ENCODE results near the gene LEFTY1.

The LEFTY1 gene

DNA sequence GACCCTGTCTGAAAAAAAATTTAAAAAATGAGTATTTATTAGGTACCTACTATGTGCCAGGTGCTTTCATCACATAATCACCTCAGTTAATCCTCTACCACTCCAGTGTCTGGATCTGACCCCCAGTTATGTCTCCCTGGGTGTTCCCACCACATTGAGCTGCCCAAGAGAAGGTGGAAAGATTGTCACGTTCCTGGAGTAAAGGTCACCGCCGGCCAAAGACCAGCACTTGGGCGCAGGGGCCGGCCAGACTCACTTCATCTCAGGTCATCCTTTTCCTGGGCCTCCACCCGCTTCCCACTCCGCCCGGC, 34.4 kb upstream of the LEFTY1 start:
- WGBS (ENCODE audit: extremely low coverage, insufficient coverage, insufficient read length), result no CpG with 5 or more reads among the region's 8 CpGs

DNA sequence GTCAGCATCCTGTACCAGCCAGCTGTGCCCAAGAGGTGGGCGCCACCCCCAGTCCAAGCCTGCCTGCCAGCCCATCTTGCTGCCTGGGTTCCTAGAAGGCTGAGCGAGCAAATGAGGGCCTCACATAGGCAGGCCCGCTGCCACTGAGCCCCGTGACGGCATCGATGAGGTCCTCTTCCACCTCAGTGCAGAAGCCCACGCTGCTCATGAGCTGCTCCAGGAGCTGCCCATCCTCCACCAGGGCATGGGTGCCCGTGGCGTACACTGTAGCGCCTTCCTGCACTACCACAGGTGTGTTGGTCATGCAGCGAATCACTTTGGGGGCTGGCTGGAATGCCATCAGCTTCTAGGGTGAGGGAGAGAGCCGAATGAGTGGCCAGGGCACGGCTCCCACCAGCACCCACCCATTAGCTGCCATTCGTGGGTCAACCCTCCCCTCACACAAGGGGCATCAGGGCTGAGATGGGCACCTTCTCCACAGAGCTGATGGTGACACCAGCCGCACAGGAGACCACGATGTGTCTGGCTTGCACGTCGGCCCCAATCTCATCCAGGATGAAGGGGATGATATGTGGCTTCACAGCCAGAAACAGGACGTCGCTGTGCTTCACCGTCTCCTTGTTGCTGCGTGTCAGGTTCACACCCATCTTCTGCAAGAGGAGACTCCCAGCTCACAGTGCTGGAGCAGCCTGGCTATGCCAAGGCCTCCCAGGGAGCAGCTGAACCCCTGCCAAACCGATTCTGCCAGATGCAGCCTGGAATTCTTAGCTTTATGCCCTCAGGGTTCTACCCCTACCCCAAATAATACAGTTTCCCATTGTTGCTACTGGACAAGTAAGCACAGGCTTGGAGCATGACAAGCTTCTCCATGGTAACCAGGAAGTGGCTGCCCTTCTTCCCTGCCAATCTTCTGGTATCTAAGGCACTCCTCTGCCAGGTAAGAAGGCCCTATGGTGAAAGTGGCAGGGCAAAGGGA, 33.1 kb upstream of the LEFTY1 start:
- H3K4me1 ChIP-seq (ENCODE audit: control insufficient read depth in 1 of 2, insufficient read depth in 2 of 2, low read length in 2 of 2), result peaks cover 2 to 7% of the 10 kb centered on the region in 2 experiments
- DNase-seq, result no peak

More for the DNA sequence above, 34.4 kb upstream of the LEFTY1 start:
- Histone ChIP-seq H2AK5ac (ENCODE audit: low read length) (peak overlapping the region; percentile 16), H3K18ac (ENCODE audit: low read length) (peak overlapping the region; percentile 64), H3K27me3 (ENCODE audit: insufficient read depth, low read length) (no peaks in the 10 kb centered on the region), H2BK5ac (ENCODE audit: low read depth, low read length, poor library complexity) (no peak overlapping the region), H2BK120ac (ENCODE audit: insufficient read depth, low read length, poor library complexity) (peak overlapping the region; percentile 7), H3K36me3 (ENCODE audit: control insufficient read depth in 1 of 2, insufficient read depth in 2 of 2, low read length in 2 of 2) (peaks cover 19 to 23% of the 10 kb centered on the region in 2 experiments), H2AFZ (ENCODE audit: insufficient read depth, low read length, poor library complexity) (peak overlapping the region; percentile 78), H3K4me2 (ENCODE audit: low read length) (peak overlapping the region; percentile 95), H4K8ac (ENCODE audit: low read depth, low read length) (peak overlapping the region; percentile 83), H3K4me1 (ENCODE audit: control insufficient read depth in 1 of 2, insufficient read depth in 2 of 2, low read length in 2 of 2) (peaks cover 2 to 7% of the 10 kb centered on the region in 2 experiments), H3K23ac (ENCODE audit: low read length) (no peak overlapping the region), H3K4me3 (ENCODE audit: low read depth, low read length) (peak overlapping the region; percentile 97), H3K14ac (ENCODE audit: low read length) (peak overlapping the region; percentile 77), H3K4ac (ENCODE audit: low read depth, low read length) (no peak overlapping the region), H3K79me1 (ENCODE audit: low read length) (peaks cover 9% of the 10 kb centered on the region), H4K91ac (ENCODE audit: low read depth, low read length) (no peak overlapping the region), H3K9ac (ENCODE audit: low read length) (peak overlapping the region; percentile 90), H3K79me2 (ENCODE audit: control insufficient read depth, insufficient read depth, low read length, poor library complexity) (peaks cover 6% of the 10 kb centered on the region), H4K12ac (ENCODE audit: low read depth, low read length) (peak overlapping the region; percentile 17), H2BK12ac (ENCODE audit: low read length) (no peak overlapping the region), H3K27ac (ENCODE audit: low read depth, low read length) (peak overlapping the region; percentile 85), H3K9me3 (ENCODE audit: insufficient read depth, low read depth, low read length) (peaks cover 4% of the 10 kb centered on the region)
- peak in 1 of 2 donors; percentile 36 for DNase-seq

DNA sequence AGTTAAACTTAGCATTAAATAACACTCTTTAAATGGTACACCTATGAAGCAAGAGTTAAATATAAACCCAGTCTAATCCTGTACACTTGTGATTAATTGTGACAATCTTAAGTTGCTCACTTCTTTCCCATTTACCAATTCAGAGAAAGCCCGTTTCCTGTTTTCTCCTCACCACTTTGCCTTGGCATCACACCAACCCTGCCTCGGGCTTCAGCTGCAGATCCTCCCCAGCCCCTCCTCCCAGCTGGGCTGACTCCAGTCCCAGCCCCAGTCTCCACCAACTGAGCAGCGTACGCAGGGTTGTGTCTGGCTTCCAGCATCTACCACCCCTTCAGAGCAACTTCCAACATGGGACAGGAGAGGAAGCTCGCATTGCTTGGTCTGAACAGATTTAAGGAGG, 31.0 kb upstream of the LEFTY1 start:
- peak in 1 of 2 donors; percentile 8 for DNase-seq

More for the DNA sequence above, 33.1 kb upstream of the LEFTY1 start:
- Histone ChIP-seq H3K79me1 (ENCODE audit: low read length) (peaks cover 9% of the 10 kb centered on the region), H3K4ac (ENCODE audit: low read depth, low read length) (no peak overlapping the region), H3K36me3 (ENCODE audit: control insufficient read depth in 1 of 2, insufficient read depth in 2 of 2, low read length in 2 of 2) (peaks cover 19 to 25% of the 10 kb centered on the region in 2 experiments), H2BK120ac (ENCODE audit: insufficient read depth, low read length, poor library complexity) (no peak overlapping the region), H2BK5ac (ENCODE audit: low read depth, low read length, poor library complexity) (no peak overlapping the region), H3K9ac (ENCODE audit: low read length) (no peak overlapping the region), H3K18ac (ENCODE audit: low read length) (no peak overlapping the region), H3K79me2 (ENCODE audit: control insufficient read depth, insufficient read depth, low read length, poor library complexity) (peaks cover 6% of the 10 kb centered on the region), H4K12ac (ENCODE audit: low read depth, low read length) (no peak overlapping the region), H2AK5ac (ENCODE audit: low read length) (no peak overlapping the region), H3K4me2 (ENCODE audit: low read length) (no peak overlapping the region), H3K14ac (ENCODE audit: low read length) (no peak overlapping the region), H3K4me3 (ENCODE audit: low read depth, low read length) (no peak overlapping the region), H4K8ac (ENCODE audit: low read depth, low read length) (no peak overlapping the region), H3K27ac (ENCODE audit: low read depth, low read length) (no peak overlapping the region), H3K23ac (ENCODE audit: low read length) (no peak overlapping the region), H3K9me3 (ENCODE audit: insufficient read depth, low read depth, low read length) (peaks cover 4% of the 10 kb centered on the region), H2BK12ac (ENCODE audit: low read length) (no peak overlapping the region), H2AFZ (ENCODE audit: insufficient read depth, low read length, poor library complexity) (peak overlapping the region; percentile 8), H3K27me3 (ENCODE audit: insufficient read depth, low read length) (no peaks in the 10 kb centered on the region), H4K91ac (ENCODE audit: low read depth, low read length) (no peak overlapping the region)
- no CpG with 5 or more reads among the region's 23 CpGs for WGBS (ENCODE audit: extremely low coverage, insufficient coverage, insufficient read length)

DNA sequence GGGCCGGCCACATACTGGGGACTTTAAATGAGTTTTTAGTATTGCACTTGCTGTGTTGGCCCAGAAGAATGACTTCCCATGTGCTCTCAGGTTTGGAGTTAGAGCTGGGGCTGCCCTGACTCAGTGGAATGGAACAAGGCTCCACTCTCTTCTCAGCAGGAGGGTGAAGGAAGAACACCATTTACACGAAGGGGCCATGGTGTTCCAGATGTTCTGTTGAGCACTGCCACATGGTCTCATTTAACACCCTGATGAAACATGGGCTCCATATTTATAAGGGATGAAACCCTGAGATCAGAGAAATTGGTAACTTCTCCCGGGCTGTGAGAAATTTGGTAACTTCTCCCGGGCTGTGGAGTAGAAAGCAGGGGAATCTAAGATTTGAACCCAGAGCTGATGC, 29.3 kb upstream of the LEFTY1 start:
- Histone ChIP-seq H3K9me3 (ENCODE audit: insufficient read depth, low read depth, low read length) (peaks cover 4% of the 10 kb centered on the region), H4K91ac (ENCODE audit: low read depth, low read length) (no peak overlapping the region), H3K4me3 (ENCODE audit: low read depth, low read length) (no peak overlapping the region), H3K4me1 (ENCODE audit: control insufficient read depth in 1 of 2, insufficient read depth in 2 of 2, low read length in 2 of 2) (peaks cover 0 to 2% of the 10 kb centered on the region in 2 experiments), H3K4ac (ENCODE audit: low read depth, low read length) (no peak overlapping the region), H4K8ac (ENCODE audit: low read depth, low read length) (no peak overlapping the region), H3K14ac (ENCODE audit: low read length) (no peak overlapping the region), H3K27me3 (ENCODE audit: insufficient read depth, low read length) (no peaks in the 10 kb centered on the region), H2BK12ac (ENCODE audit: low read length) (no peak overlapping the region), H3K36me3 (ENCODE audit: control insufficient read depth in 1 of 2, insufficient read depth in 2 of 2, low read length in 2 of 2) (peaks cover 19 to 25% of the 10 kb centered on the region in 2 experiments), H3K23ac (ENCODE audit: low read length) (no peak overlapping the region), H2AFZ (ENCODE audit: insufficient read depth, low read length, poor library complexity) (no peak overlapping the region), H3K27ac (ENCODE audit: low read depth, low read length) (no peak overlapping the region), H4K12ac (ENCODE audit: low read depth, low read length) (no peak overlapping the region), H3K18ac (ENCODE audit: low read length) (no peak overlapping the region), H3K4me2 (ENCODE audit: low read length) (no peak overlapping the region), H3K9ac (ENCODE audit: low read length) (no peak overlapping the region), H3K79me2 (ENCODE audit: control insufficient read depth, insufficient read depth, low read length, poor library complexity) (no peaks in the 10 kb centered on the region), H2BK5ac (ENCODE audit: low read depth, low read length, poor library complexity) (no peak overlapping the region), H2BK120ac (ENCODE audit: insufficient read depth, low read length, poor library complexity) (no peak overlapping the region), H2AK5ac (ENCODE audit: low read length) (no peak overlapping the region), H3K79me1 (ENCODE audit: low read length) (no peaks in the 10 kb centered on the region)
- WGBS (ENCODE audit: extremely low coverage, insufficient coverage, insufficient read length), result no CpG with 5 or more reads among the region's 4 CpGs
- no peak for DNase-seq

More for the DNA sequence above, 31.0 kb upstream of the LEFTY1 start:
- H2AK5ac ChIP-seq (ENCODE audit: low read length), result no peak overlapping the region
- no peak overlapping the region for H3K14ac ChIP-seq (ENCODE audit: low read length)
- H3K4me3 ChIP-seq (ENCODE audit: low read depth, low read length), result no peak overlapping the region
- H3K4me2 ChIP-seq (ENCODE audit: low read length), result no peak overlapping the region
- peaks cover 19 to 25% of the 10 kb centered on the region in 2 experiments for H3K36me3 ChIP-seq (ENCODE audit: control insufficient read depth in 1 of 2, insufficient read depth in 2 of 2, low read length in 2 of 2)
- H3K27me3 ChIP-seq (ENCODE audit: insufficient read depth, low read length), result no peaks in the 10 kb centered on the region
- H3K9ac ChIP-seq (ENCODE audit: low read length), result no peak overlapping the region
- H3K4me1 ChIP-seq (ENCODE audit: control insufficient read depth in 1 of 2, insufficient read depth in 2 of 2, low read length in 2 of 2), result peaks cover 2 to 7% of the 10 kb centered on the region in 2 experiments
- peaks cover 6% of the 10 kb centered on the region for H3K79me2 ChIP-seq (ENCODE audit: control insufficient read depth, insufficient read depth, low read length, poor library complexity)
- H4K12ac ChIP-seq (ENCODE audit: low read depth, low read length), result no peak overlapping the region
- no peak overlapping the region for H2BK12ac ChIP-seq (ENCODE audit: low read length)
- H3K18ac ChIP-seq (ENCODE audit: low read length), result no peak overlapping the region
- no CpG with 5 or more reads among the region's 5 CpGs for WGBS (ENCODE audit: extremely low coverage, insufficient coverage, insufficient read length)
- H4K91ac ChIP-seq (ENCODE audit: low read depth, low read length), result no peak overlapping the region
- no peak overlapping the region for H3K23ac ChIP-seq (ENCODE audit: low read length)
- peaks cover 4% of the 10 kb centered on the region for H3K9me3 ChIP-seq (ENCODE audit: insufficient read depth, low read depth, low read length)
- H4K8ac ChIP-seq (ENCODE audit: low read depth, low read length), result no peak overlapping the region
- H2BK5ac ChIP-seq (ENCODE audit: low read depth, low read length, poor library complexity), result no peak overlapping the region
- no peak overlapping the region for H3K27ac ChIP-seq (ENCODE audit: low read depth, low read length)
- H3K79me1 ChIP-seq (ENCODE audit: low read length), result peaks cover 9% of the 10 kb centered on the region
- H3K4ac ChIP-seq (ENCODE audit: low read depth, low read length), result no peak overlapping the region
- H2BK120ac ChIP-seq (ENCODE audit: insufficient read depth, low read length, poor library complexity), result no peak overlapping the region
- H2AFZ ChIP-seq (ENCODE audit: insufficient read depth, low read length, poor library complexity), result no peak overlapping the region
